WERI-Rb-1 (cell line): ENCODE measurements around the gene KCP.

Experiments
- DNase-seq: peaks from one replicate; pipeline ENCODE4 v3.0.0-alpha.2; 2020
- H3K27ac ChIP-seq: fragments of 250-450 bp; sonication (Bioruptor Pico); 2 replicates; pipeline ENCODE4 v1.5.1; 2020; ENCODE audit warnings: mild to moderate bottlenecking, moderate library complexity
- H3K27me3 ChIP-seq: fragments of 250-450 bp; sonication (Bioruptor Pico); 2 replicates; pipeline ENCODE4 v1.5.1; 2021; ENCODE audit warnings: mild to moderate bottlenecking, low read depth, moderate library complexity; ENCODE audit not compliant: insufficient read depth, severe bottlenecking
- H3K36me3 ChIP-seq: fragments of 250-450 bp; sonication (Bioruptor Pico); 2 replicates; pipeline ENCODE4 v1.5.1; 2020; ENCODE audit warnings: mild to moderate bottlenecking, moderate library complexity
- H3K4me3 ChIP-seq: 2 replicates; pipeline ENCODE4 v1.5.1; 2011; ENCODE audit warnings: low read depth, mild to moderate bottlenecking, control low read depth, low read length
- H3K9me3 ChIP-seq: fragments of 250-450 bp; sonication (Bioruptor Pico); 2 replicates; pipeline ENCODE4 v1.5.1; 2021; ENCODE audit warnings: mild to moderate bottlenecking, moderate library complexity; ENCODE audit not compliant: severe bottlenecking
- CTCF ChIP-seq: IDR thresholded peaks from 2 replicates; pipeline ENCODE4 v1.5.1; 2011; ENCODE audit warnings: low read depth, mild to moderate bottlenecking, control low read depth, inconsistent platforms, low read length

The KCP gene

GRCh38 chr7:128940494-128941322 is 30.2 kb upstream of the KCP start:
- no peak for DNase-seq
- Histone ChIP-seq H3K27ac (no peak overlapping the region), H3K36me3 (no peaks in the 10 kb centered on the region), H3K27me3 (no peaks in the 10 kb centered on the region), H3K4me3 (no peak overlapping the region), H3K9me3 (no peaks in the 10 kb centered on the region)
- no peak for TF ChIP-seq CTCF

GRCh38 chr7:128939861-128940410 is 29.4 kb upstream of the KCP start:
- H3K36me3 ChIP-seq, result no peaks in the 10 kb centered on the region
- H3K27ac ChIP-seq, result no peak overlapping the region
- TF ChIP-seq CTCF, result no peak
- H3K27me3 ChIP-seq, result no peaks in the 10 kb centered on the region
- no peaks in the 10 kb centered on the region for H3K9me3 ChIP-seq
- H3K4me3 ChIP-seq, result no peak overlapping the region
- no peak for DNase-seq

GRCh38 chr7:128939075-128939860 is 28.8 kb upstream of the KCP start:
- H3K27ac ChIP-seq, result no peak overlapping the region
- no peak for DNase-seq
- H3K36me3 ChIP-seq, result no peaks in the 10 kb centered on the region
- H3K27me3 ChIP-seq, result no peaks in the 10 kb centered on the region
- no peak for TF ChIP-seq CTCF
- H3K4me3 ChIP-seq, result no peak overlapping the region
- no peaks in the 10 kb centered on the region for H3K9me3 ChIP-seq

- Histone ChIP-seq H3K9me3 (no peaks in the 10 kb centered on the region), H3K27ac (no peak overlapping the region), H3K27me3 (no peaks in the 10 kb centered on the region), H3K4me3 (peak overlapping the region; percentile 59), H3K36me3 (no peaks in the 10 kb centered on the region)
- DNase-seq, result no peak
- no peak for TF ChIP-seq CTCF
Observed at GRCh38 chr7:128938544-128939074, 28.1 kb upstream of the KCP start.

- peak; percentile 41 for DNase-seq
- H3K4me3 ChIP-seq, result peak within 1 kb of the TSS; percentile 59
- H3K27me3 ChIP-seq, result no peaks in the 10 kb centered on the region
- H3K36me3 ChIP-seq, result no peaks in the 10 kb centered on the region
- TF ChIP-seq CTCF, result no peak
- H3K9me3 ChIP-seq, result no peaks in the 10 kb centered on the region
- H3K27ac ChIP-seq, result no peak within 1 kb of the TSS
Observed at GRCh38 chr7:128937647-128938543, 27.4 kb upstream of the KCP start, which contains the start of gene IRF5. Gene IRF5 (plus strand): TSS chr7:128937927. CDS start chr7:128942082, 4,155 bp downstream.
